ENCODE results near the gene SIK3.

Gene SIK3

GRCh38 chr11:116888024-116888423 is 210.2 kb downstream of the SIK3 start:
- DNase-seq = no peak

- DNase-seq = no peak
Measured at GRCh38 chr11:116885951-116886655, 212.1 kb downstream of the SIK3 start.

- no peak for DNase-seq
Measured at GRCh38 chr11:116882386-116882785, 215.8 kb downstream of the SIK3 start.

GRCh38 chr11:116881143-116881542 is 217.1 kb downstream of the SIK3 start:
- DNase-seq = no peak

GRCh38 chr11:116879800-116880625 is 218.2 kb downstream of the SIK3 start:
- DNase-seq = no peak

- DNase-seq = no peak
Measured at GRCh38 chr11:116876656-116877055, 221.6 kb downstream of the SIK3 start.

GRCh38 chr11:116875194-116875593 is 223.0 kb downstream of the SIK3 start:
- no peak for DNase-seq

GRCh38 chr11:116874251-116874650 is 224.0 kb downstream of the SIK3 start:
- no peak for DNase-seq

GRCh38 chr11:116873381-116873780 is 224.8 kb downstream of the SIK3 start:
- no peak for DNase-seq

GRCh38 chr11:116871248-116871647 is 227.0 kb downstream of the SIK3 start:
- DNase-seq = no peak

GRCh38 chr11:116870054-116870453 is 228.2 kb downstream of the SIK3 start:
- DNase-seq = no peak

- DNase-seq = no peak
Measured at GRCh38 chr11:116869610-116870009, 228.6 kb downstream of the SIK3 start.

- no peak for DNase-seq
Measured at GRCh38 chr11:116868066-116868465, 230.2 kb downstream of the SIK3 start.

- no peak for DNase-seq
Measured at GRCh38 chr11:116867619-116868018, 230.6 kb downstream of the SIK3 start.

GRCh38 chr11:116866804-116867455 is 231.3 kb downstream of the SIK3 start:
- no peak for DNase-seq

- no peak for DNase-seq
Measured at GRCh38 chr11:116865696-116866095, 232.5 kb downstream of the SIK3 start.

GRCh38 chr11:116864531-116864930 is 233.7 kb downstream of the SIK3 start:
- no peak for DNase-seq

- DNase-seq = no peak
Measured at GRCh38 chr11:116862951-116863350, 235.3 kb downstream of the SIK3 start.

- no peak for DNase-seq
Measured at GRCh38 chr11:116862185-116862584, 236.0 kb downstream of the SIK3 start.

- DNase-seq = no peak
Measured at GRCh38 chr11:116861539-116861938, 236.7 kb downstream of the SIK3 start.

GRCh38 chr11:116860303-116860702 is 237.9 kb downstream of the SIK3 start:
- no peak for DNase-seq

GRCh38 chr11:116859175-116859574 is 239.1 kb downstream of the SIK3 start:
- no peak for DNase-seq

- no peak for DNase-seq
Measured at GRCh38 chr11:116857936-116858335, 240.3 kb downstream of the SIK3 start.

- DNase-seq = no peak
Measured at GRCh38 chr11:116857316-116857715, 240.9 kb downstream of the SIK3 start.

Measured in stimulated activated naive CD4-positive, alpha-beta T cell treated with Interleukin-2 at 50 U/mL for 16 hours (primary cell).